H9 (cell line): ENCODE measurements around the gene NSRP1. TPM values are rescaled to one million over a fixed set of nuclear protein-coding genes. Genes with fewer than 3 reads are reported as not detected.

Experiments used
- DNase-seq: peaks from one replicate; pipeline ENCODE4 v3.0.0-alpha.2; 2017
- H2AFZ ChIP-seq: one replicate; pipeline ENCODE4 v1.6.1; 2013; ENCODE audit warnings: mild to moderate bottlenecking, low read length, control low read depth, moderate library complexity
- H2AK5ac ChIP-seq: 2 replicates; pipeline ENCODE4 v1.6.1; 2013; ENCODE audit warnings: low read length, control low read depth, mixed read lengths; ENCODE audit not compliant: insufficient read length
- H2BK120ac ChIP-seq: one replicate; pipeline ENCODE4 v1.6.1; 2013; ENCODE audit warnings: low read depth, mild to moderate bottlenecking, low read length, control low read depth, inconsistent platforms; ENCODE audit not compliant: poor library complexity, severe bottlenecking
- H2BK12ac ChIP-seq: 2 replicates; pipeline ENCODE4 v1.6.1; 2013; ENCODE audit warnings: low read length, control low read depth, mixed read lengths, low read depth; ENCODE audit not compliant: insufficient read length
- H2BK15ac ChIP-seq: 2 replicates; pipeline ENCODE4 v1.6.1; 2013; ENCODE audit warnings: low read depth, low read length, control low read depth
- H2BK20ac ChIP-seq: one replicate; pipeline ENCODE4 v1.6.1; 2013; ENCODE audit warnings: low read depth, mild to moderate bottlenecking, low read length, control low read depth, inconsistent platforms; ENCODE audit not compliant: poor library complexity, severe bottlenecking
- H2BK5ac ChIP-seq: 2 replicates; pipeline ENCODE4 v1.6.1; 2013; ENCODE audit warnings: low read length, control low read depth, mixed read lengths; ENCODE audit not compliant: insufficient read length
- H3K14ac ChIP-seq: 2 replicates; pipeline ENCODE4 v1.6.1; 2013; ENCODE audit warnings: low read length, control low read depth; ENCODE audit not compliant: insufficient read depth
- H3K18ac ChIP-seq: 2 replicates; pipeline ENCODE4 v1.6.1; 2013; ENCODE audit warnings: low read depth, mild to moderate bottlenecking, mixed read lengths, low read length, control low read depth; ENCODE audit not compliant: insufficient read length
- H3K23ac ChIP-seq: 2 replicates; pipeline ENCODE4 v1.6.1; 2013; ENCODE audit warnings: low read length, control low read depth, mixed read lengths, low read depth; ENCODE audit not compliant: insufficient read length
- H3K23me2 ChIP-seq: 2 replicates; pipeline ENCODE4 v1.6.1; 2013; ENCODE audit warnings: low read depth, mild to moderate bottlenecking, mixed read lengths, low read length, control low read depth; ENCODE audit not compliant: insufficient read length, poor library complexity, severe bottlenecking
- H3K27ac ChIP-seq: 2 replicates; pipeline ENCODE4 v1.5.1; 2013; ENCODE audit warnings: low read length, control low read depth, mixed read lengths, low read depth; ENCODE audit not compliant: insufficient read length
- H3K27me3 ChIP-seq: 2 replicates; pipeline ENCODE4 v1.6.1; 2013; ENCODE audit warnings: low read length, control low read depth, inconsistent platforms; ENCODE audit not compliant: insufficient read depth
- H3K4ac ChIP-seq: 2 replicates; pipeline ENCODE4 v1.6.1; 2013; ENCODE audit warnings: low read depth, mild to moderate bottlenecking, control low read depth, inconsistent platforms, low read length, moderate library complexity
- H3K4me1 ChIP-seq: 2 replicates; pipeline ENCODE4 v1.6.1; 2013; ENCODE audit warnings: low read length, control low read depth, inconsistent platforms; ENCODE audit not compliant: insufficient read depth
- H3K4me2 ChIP-seq: 2 replicates; pipeline ENCODE4 v1.6.1; 2013; ENCODE audit warnings: low read length, control low read depth, mixed read lengths; ENCODE audit not compliant: insufficient read length, insufficient read depth
- H3K56ac ChIP-seq: 2 replicates; pipeline ENCODE4 v1.6.1; 2013; ENCODE audit warnings: low read depth, mild to moderate bottlenecking, mixed read lengths, low read length, control low read depth; ENCODE audit not compliant: insufficient read length
- H3K79me1 ChIP-seq: 2 replicates; pipeline ENCODE4 v1.6.1; 2013; ENCODE audit warnings: low read depth, mild to moderate bottlenecking, moderate library complexity, low read length, control low read depth, inconsistent platforms; ENCODE audit not compliant: insufficient read depth, poor library complexity, severe bottlenecking
- H3K79me2 ChIP-seq: 2 replicates; pipeline ENCODE4 v1.6.1; 2013; ENCODE audit warnings: low read length, control low read depth, inconsistent platforms; ENCODE audit not compliant: insufficient read depth
- H3K9ac ChIP-seq: 2 replicates; pipeline ENCODE4 v1.6.1; 2013; ENCODE audit warnings: low read length, control low read depth, mixed read lengths; ENCODE audit not compliant: insufficient read length; ENCODE audit errors: extremely low read depth
- H3K9me3 ChIP-seq: one replicate; pipeline ENCODE4 v1.6.1; 2013; ENCODE audit warnings: low read depth, low read length, inconsistent platforms; ENCODE audit not compliant: control insufficient read depth
- H3T11ph ChIP-seq: one replicate; pipeline ENCODE4 v1.6.1; 2013; ENCODE audit warnings: mild to moderate bottlenecking, low read length, control low read depth, inconsistent platforms
- H4K20me1 ChIP-seq: one replicate; pipeline ENCODE4 v1.6.1; 2013; ENCODE audit not compliant: control insufficient read depth, insufficient read length, insufficient read depth
- H4K5ac ChIP-seq: 2 replicates; pipeline ENCODE4 v1.6.1; 2013; ENCODE audit warnings: low read depth, mild to moderate bottlenecking, mixed read lengths, low read length, control low read depth; ENCODE audit not compliant: insufficient read length
- H4K8ac ChIP-seq: replicated peaks from 2 replicates; pipeline ENCODE4 v1.6.1; 2013; ENCODE audit warnings: low read length, control low read depth, mixed read lengths, low read depth; ENCODE audit not compliant: insufficient read length
- H4K91ac ChIP-seq: 2 replicates; pipeline ENCODE4 v1.6.1; 2013; ENCODE audit warnings: low read depth, mild to moderate bottlenecking, moderate library complexity, mixed read lengths, low read length, control low read depth; ENCODE audit not compliant: insufficient read length
- H3K27ac Mint-ChIP-seq, 3 experiments: 2 replicates in 2 of 3; 3 replicates in 1 of 3; pipeline ENCODE4 v1.8.0; 2020 to 2021; ENCODE audit warnings: mixed read lengths in 3 of 3, mild to moderate bottlenecking in 1 of 3, moderate library complexity in 1 of 3
- H3K27me3 Mint-ChIP-seq: 2 replicates; pipeline ENCODE4 v1.8.0; 2021; ENCODE audit warnings: low read depth, mild to moderate bottlenecking, moderate library complexity, mixed read lengths
- H3K36me3 Mint-ChIP-seq, 3 experiments: 2 replicates in 2 of 3; 3 replicates in 1 of 3; pipeline ENCODE4 v1.8.0; 2020 to 2021; ENCODE audit warnings: low read depth in 3 of 3, mixed read lengths in 3 of 3; ENCODE audit not compliant: insufficient read depth in 1 of 3
- H3K4me1 Mint-ChIP-seq, 2 experiments: 2 replicates each; pipeline ENCODE4 v1.8.0; 2020; ENCODE audit warnings: mixed read lengths in 2 of 2
- H3K4me3 Mint-ChIP-seq, 2 experiments: 2 replicates in 1 of 2; 3 replicates in 1 of 2; pipeline ENCODE4 v1.8.0; 2020 to 2021; ENCODE audit warnings: mild to moderate bottlenecking in 2 of 2, mixed read lengths in 2 of 2, moderate library complexity in 1 of 2
- H3K9me3 Mint-ChIP-seq, 2 experiments: 2 replicates in 1 of 2; 3 replicates in 1 of 2; pipeline ENCODE4 v1.8.0; 2020; ENCODE audit warnings: mild to moderate bottlenecking in 2 of 2, mixed read lengths in 2 of 2, moderate library complexity in 1 of 2
- WGBS: extraction: QIAGEN DNeasy Blood & Tissue Kit; methylation state at CpG from one replicate; pipeline ENCODE4 v1.1.7; 2013; ENCODE audit warnings: missing lambda C conversion rate, low lambda C conversion rate, mixed read lengths; ENCODE audit not compliant: insufficient read length; ENCODE audit errors: extremely low coverage; 5-methylcytosine and 5-hydroxymethylcytosine counted together
- total RNA-seq: library from RNA; stranded (reverse); gene quantifications from 2 replicates; pipeline ENCODE4 v1.2.1, GENCODE V29; 2021
- TF ChIP-seq, protein P1 (sequence below): fragments of 200-600 bp; sonication (generic); conservative IDR thresholded peaks from 3 replicates; pipeline ENCODE4 v1.8.0; 2021; ENCODE audit warnings: antibody characterized with exemption, mild to moderate bottlenecking

Gene NSRP1
- total RNA-seq, 1 experiment from 2014 or later = 33.3 TPM

DNA sequence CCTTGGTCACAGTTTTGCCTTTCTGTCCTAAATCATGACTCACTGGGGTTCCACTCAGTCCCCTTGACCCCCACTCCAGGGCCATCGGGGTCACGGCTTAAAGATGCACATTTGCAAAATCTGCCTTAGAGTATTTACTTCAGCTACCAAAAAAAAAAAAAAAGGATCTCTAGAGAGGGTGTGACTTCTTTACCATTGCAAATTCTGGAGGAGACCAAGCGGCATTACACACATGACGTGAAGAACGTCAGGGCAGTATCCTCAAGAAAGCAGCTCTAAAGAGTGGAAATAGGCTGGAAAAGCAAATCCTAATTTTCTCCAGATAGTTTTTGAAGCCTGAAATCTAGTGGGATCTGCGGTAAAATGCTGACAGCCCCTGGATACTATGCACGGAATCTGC lies 93.3 kb downstream of the NSRP1 start:
- H4K91ac ChIP-seq = no peak overlapping the region
- H3K4me2 ChIP-seq = no peak overlapping the region
- no peak overlapping the region for H3K56ac ChIP-seq
- Mint-ChIP-seq H3K27ac (no peak overlapping the region; a peak in 1 of 7 replicates), H3K36me3 (no peaks in the 10 kb centered on the region), H3K27me3 (no peaks in the 10 kb centered on the region; the same call in none of the 2 replicates), H3K9me3 (peaks cover 0 to 3% of the 10 kb centered on the region in 2 experiments; a peak in 1 of 5 replicates), H3K4me3 (no peak overlapping the region), H3K4me1 (no peaks in the 10 kb centered on the region)
- H3K27ac ChIP-seq = no peak overlapping the region
- no peak for DNase-seq
- H3K14ac ChIP-seq = no peak overlapping the region
- H2BK15ac ChIP-seq = no peak overlapping the region
- H3K9ac ChIP-seq = no peak overlapping the region
- no peaks in the 10 kb centered on the region for H3K27me3 ChIP-seq
- H2AFZ ChIP-seq = no peak overlapping the region
- H3K23ac ChIP-seq = no peak overlapping the region
- no peak overlapping the region for H2BK120ac ChIP-seq
- no peak overlapping the region for H2BK5ac ChIP-seq
- no peak overlapping the region for H4K8ac ChIP-seq
- H3T11ph ChIP-seq = no peak overlapping the region
- no peak overlapping the region for H4K5ac ChIP-seq
- no CpG with 5 or more reads among the region's 7 CpGs for WGBS
- no peaks in the 10 kb centered on the region for H3K23me2 ChIP-seq
- H3K9me3 ChIP-seq = no peaks in the 10 kb centered on the region
- H2BK12ac ChIP-seq = no peak overlapping the region
- H3K79me1 ChIP-seq = no peaks in the 10 kb centered on the region
- TF ChIP-seq, protein P1, sequence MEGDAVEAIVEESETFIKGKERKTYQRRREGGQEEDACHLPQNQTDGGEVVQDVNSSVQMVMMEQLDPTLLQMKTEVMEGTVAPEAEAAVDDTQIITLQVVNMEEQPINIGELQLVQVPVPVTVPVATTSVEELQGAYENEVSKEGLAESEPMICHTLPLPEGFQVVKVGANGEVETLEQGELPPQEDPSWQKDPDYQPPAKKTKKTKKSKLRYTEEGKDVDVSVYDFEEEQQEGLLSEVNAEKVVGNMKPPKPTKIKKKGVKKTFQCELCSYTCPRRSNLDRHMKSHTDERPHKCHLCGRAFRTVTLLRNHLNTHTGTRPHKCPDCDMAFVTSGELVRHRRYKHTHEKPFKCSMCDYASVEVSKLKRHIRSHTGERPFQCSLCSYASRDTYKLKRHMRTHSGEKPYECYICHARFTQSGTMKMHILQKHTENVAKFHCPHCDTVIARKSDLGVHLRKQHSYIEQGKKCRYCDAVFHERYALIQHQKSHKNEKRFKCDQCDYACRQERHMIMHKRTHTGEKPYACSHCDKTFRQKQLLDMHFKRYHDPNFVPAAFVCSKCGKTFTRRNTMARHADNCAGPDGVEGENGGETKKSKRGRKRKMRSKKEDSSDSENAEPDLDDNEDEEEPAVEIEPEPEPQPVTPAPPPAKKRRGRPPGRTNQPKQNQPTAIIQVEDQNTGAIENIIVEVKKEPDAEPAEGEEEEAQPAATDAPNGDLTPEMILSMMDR = no peak
- no peaks in the 10 kb centered on the region for H4K20me1 ChIP-seq
- H3K4ac ChIP-seq = no peak overlapping the region
- H3K4me1 ChIP-seq = no peaks in the 10 kb centered on the region
- no peaks in the 10 kb centered on the region for H3K79me2 ChIP-seq
- no peak overlapping the region for H2BK20ac ChIP-seq
- no peak overlapping the region for H3K18ac ChIP-seq
- no peak overlapping the region for H2AK5ac ChIP-seq
